ENCODE measurements around the gene MRPL20. TPM values are rescaled to one million over a fixed set of nuclear protein-coding genes. Genes with fewer than 3 reads are reported as not detected.
A peak's percentile ranks its signal among the peaks of the same experiment; 100 is the strongest.

The MRPL20 gene
- total RNA-seq, 2 donors from 2014 or later = 160 to 218 TPM

DNA sequence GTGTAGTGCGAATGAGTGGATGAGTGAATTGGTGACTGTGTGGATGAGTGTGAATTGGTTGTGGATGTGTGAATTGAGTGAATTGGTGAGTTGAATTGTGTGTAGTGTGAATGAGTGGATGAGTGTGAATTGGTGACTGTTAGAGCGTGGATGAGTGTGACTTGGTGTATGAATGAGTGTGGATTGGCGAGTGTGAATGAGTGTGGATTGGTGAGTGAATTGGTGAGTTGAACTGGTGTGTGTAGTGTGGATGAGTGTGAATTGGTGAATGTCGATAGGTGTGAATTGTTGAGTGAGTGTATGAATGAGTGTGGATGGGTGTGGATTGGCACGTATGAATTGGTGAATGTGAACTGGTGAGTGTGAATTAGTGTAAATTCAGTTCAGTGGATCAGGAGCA is 39.8 kb downstream of the MRPL20 start:
- DNase-seq (ENCODE audit: low spot score) = no peak
- TF ChIP-seq, protein P1, sequence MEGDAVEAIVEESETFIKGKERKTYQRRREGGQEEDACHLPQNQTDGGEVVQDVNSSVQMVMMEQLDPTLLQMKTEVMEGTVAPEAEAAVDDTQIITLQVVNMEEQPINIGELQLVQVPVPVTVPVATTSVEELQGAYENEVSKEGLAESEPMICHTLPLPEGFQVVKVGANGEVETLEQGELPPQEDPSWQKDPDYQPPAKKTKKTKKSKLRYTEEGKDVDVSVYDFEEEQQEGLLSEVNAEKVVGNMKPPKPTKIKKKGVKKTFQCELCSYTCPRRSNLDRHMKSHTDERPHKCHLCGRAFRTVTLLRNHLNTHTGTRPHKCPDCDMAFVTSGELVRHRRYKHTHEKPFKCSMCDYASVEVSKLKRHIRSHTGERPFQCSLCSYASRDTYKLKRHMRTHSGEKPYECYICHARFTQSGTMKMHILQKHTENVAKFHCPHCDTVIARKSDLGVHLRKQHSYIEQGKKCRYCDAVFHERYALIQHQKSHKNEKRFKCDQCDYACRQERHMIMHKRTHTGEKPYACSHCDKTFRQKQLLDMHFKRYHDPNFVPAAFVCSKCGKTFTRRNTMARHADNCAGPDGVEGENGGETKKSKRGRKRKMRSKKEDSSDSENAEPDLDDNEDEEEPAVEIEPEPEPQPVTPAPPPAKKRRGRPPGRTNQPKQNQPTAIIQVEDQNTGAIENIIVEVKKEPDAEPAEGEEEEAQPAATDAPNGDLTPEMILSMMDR (IDR thresholded peaks at IDR 0.05) = no peak
- H3K4me1 ChIP-seq = peaks cover 0 to 9% of the 10 kb centered on the region in 2 donors
- H3K9me3 ChIP-seq = no peaks in the 10 kb centered on the region
- no peak overlapping the region for H3K27ac ChIP-seq
- H3K27me3 ChIP-seq = no peaks in the 10 kb centered on the region
- no peaks in the 10 kb centered on the region for H3K36me3 ChIP-seq
- no peak overlapping the region for H3K4me3 ChIP-seq

DNA sequence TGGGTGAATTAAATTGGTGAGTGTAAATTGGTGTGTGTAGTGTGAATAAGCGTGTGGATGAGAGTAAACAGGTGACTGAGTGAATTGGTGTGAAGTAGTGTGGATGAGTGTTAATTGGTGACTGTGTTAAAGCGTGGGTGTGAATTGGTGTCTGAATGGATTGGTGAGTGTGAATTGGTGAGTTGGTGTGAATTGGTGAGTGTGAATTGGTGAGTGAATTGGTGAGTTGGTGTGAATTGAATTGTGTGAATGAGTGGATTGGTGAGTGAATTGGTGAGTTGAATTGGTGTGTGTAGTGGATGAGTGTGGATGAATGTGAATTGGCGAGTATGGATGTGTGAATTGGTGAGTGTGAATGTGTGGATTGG is 40.4 kb downstream of the MRPL20 start:
- TF ChIP-seq, protein P1 (IDR thresholded peaks at IDR 0.05) = no peak
- no peak for DNase-seq (ENCODE audit: low spot score)
- Histone ChIP-seq H3K9me3 (no peaks in the 10 kb centered on the region), H3K36me3 (no peaks in the 10 kb centered on the region), H3K27me3 (no peaks in the 10 kb centered on the region), H3K4me1 (peaks cover 0 to 8% of the 10 kb centered on the region in 2 donors), H3K27ac (no peak overlapping the region), H3K4me3 (no peak overlapping the region)

DNA sequence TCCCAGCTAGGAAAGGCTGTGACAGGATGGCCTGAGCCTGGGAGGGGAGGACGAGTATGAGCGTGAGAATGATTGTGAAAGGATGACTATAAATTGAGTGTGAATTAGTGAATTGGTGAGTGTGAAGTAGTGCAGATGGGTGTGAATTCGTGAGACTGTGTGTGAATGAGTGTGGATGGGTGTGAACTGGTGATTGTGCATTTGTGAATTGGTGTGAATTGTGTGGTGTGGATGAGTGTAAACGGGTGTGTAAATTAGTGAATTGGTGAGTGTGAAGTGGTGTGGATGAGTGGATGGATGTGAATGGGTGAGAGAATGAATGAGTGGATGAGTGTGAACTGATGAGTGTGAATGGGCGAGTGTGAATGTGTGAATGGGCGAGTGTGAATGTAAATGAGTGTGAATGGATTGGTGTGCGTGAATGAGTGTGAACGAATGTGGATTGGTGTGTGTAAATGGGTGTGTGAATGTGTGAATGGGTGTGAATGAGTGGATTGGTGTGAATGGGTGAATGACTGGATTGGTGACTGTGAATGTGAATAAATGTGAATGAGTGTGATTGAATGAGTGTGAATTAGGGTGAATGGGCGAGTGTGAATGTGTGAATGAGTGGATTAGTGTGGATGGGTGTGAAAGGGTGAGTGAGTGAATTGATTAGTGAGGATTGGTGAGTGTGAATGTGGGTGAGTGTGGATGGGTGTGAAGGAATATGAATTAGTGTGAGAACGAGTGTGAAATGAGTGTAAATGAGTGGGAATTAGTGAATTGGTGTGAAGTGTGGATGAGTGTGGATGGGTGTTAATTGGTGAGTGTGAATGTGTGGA is 41.0 kb downstream of the MRPL20 start:
- no peaks in the 10 kb centered on the region for H3K27me3 ChIP-seq
- no peak for DNase-seq (ENCODE audit: low spot score)
- H3K4me1 ChIP-seq = peaks cover 0 to 12% of the 10 kb centered on the region in 2 donors
- TF ChIP-seq, protein P1 (IDR thresholded peaks at IDR 0.05) = no peak
- no peak overlapping the region for H3K4me3 ChIP-seq
- no peaks in the 10 kb centered on the region for H3K36me3 ChIP-seq
- no peaks in the 10 kb centered on the region for H3K9me3 ChIP-seq
- H3K27ac ChIP-seq = no peak overlapping the region

DNA sequence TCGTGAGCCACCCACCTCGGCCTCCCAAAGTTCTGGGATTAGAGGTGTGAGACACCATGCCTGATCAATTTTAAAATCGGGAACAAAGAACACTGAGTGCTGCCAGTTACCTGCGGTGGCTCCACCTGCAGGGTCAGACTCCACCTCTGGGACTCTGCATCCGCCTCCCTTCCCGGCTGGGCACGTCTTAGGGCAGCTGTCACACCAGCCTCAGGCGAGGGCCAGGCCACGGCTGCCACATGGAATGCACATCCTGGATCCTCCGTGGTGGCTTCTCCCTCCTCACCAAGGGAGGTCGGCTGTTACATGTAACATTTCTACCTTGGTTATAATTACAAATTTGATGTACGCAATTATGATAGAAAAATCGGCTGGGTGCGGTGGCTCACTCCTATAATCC is 42.8 kb downstream of the MRPL20 start:
- Histone ChIP-seq H3K4me1 (peaks cover 0 to 28% of the 10 kb centered on the region in 2 donors), H3K27ac (no peak overlapping the region), H3K36me3 (no peaks in the 10 kb centered on the region), H3K4me3 (no peak overlapping the region), H3K9me3 (no peaks in the 10 kb centered on the region), H3K27me3 (no peaks in the 10 kb centered on the region)
- TF ChIP-seq, protein P1 (IDR thresholded peaks at IDR 0.05) = no peak
- DNase-seq (ENCODE audit: low spot score) = no peak

DNA sequence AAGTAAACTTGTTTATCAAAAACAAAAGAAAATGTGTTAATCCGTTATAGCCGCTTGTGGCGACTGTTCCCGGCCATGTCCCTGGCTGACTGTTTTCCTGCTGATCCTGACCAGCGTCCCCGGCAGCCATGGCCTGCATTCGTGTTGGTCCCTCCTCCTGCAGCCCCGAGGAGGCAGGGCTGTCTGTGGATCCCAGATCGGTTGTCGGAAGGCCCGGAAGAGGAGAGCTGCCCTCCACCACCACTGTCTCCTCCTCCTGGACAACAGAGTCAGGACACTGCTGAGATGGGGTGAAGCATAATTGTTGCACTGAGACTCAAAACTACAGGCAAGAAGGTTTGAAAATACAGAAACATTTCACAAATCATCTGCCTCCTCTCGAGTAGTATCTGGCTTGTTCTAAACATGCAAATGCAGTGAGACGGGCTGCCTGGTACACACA is 45.1 kb downstream of the MRPL20 start:
- no peaks in the 10 kb centered on the region for H3K9me3 ChIP-seq
- TF ChIP-seq, protein P1 (IDR thresholded peaks at IDR 0.05) = no peak
- peak overlapping the region; percentile 32 to 88 for H3K27ac ChIP-seq
- no peak for DNase-seq (ENCODE audit: low spot score)
- no peaks in the 10 kb centered on the region for H3K27me3 ChIP-seq
- peaks cover 0 to 40% of the 10 kb centered on the region in 2 donors for H3K4me1 ChIP-seq
- H3K4me3 ChIP-seq = no peak overlapping the region
- no peaks in the 10 kb centered on the region for H3K36me3 ChIP-seq

Data from right atrium auricular region (tissue), 2 donors.